ENCODE measurements around the gene SCN5A.

DNA sequence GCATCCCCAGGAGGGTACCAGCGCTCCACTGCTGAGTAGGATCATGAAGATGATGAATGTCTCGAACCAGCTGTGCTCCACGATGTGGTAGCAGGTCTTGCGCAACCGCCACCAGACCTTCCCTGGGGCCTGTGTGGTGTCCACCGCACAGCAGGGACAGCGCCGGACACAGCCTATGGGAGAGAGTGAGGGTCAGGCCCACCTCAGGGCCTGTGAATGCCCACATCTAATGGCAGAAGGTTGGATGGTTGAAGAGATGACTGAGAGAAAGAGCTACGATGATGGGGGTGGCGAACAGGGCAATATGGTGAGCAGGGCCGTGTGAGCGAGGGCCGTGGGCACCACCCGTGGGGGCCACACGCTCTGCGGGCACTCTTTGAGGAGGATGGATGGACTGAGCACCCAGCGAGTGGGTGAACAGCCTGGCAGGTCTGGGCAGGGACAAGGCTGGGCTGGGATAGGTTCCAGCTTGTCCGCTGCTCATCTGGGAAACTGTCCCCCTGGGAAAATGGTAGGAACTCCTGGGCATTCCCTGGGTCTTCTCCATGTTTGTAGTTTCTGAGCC lies 74.1 kb downstream of the SCN5A start:
- TF ChIP-seq EZH2phosphoT487 (IDR thresholded peaks at IDR 0.05; ENCODE audit: insufficient read depth, low read depth): no peak
- no peak for TF ChIP-seq EZH2 (IDR thresholded peaks at IDR 0.05; ENCODE audit: insufficient read depth, poor library complexity, severe bottlenecking)

Data from GM23248 (cell line).